GM21737 (cell line): ENCODE data around the gene OGDH.
"Not testable (repeated sequence)": the region's sequence is repeated elsewhere in the genome, so short reads cannot be mapped to it uniquely, and the experiment has no call there.

Experiments
- ATAC-seq: cut with Tn5 transposase; IDR thresholded peaks from one replicate; pipeline ENCODE4 v1.9.1; 2021; ENCODE audit warnings: mild to moderate bottlenecking, moderate library complexity; ENCODE audit not compliant: unreplicated experiment

The OGDH gene

GRCh38 chr7:44729949-44730590 is 123.6 kb downstream of the OGDH start:
- ATAC-seq, result no peak

- not testable (repeated sequence) for ATAC-seq
Measured at GRCh38 chr7:44732971-44733370, 126.5 kb downstream of the OGDH start.

GRCh38 chr7:44733708-44734481 is 127.5 kb downstream of the OGDH start:
- no peak for ATAC-seq

GRCh38 chr7:44735403-44736165 is 129.2 kb downstream of the OGDH start:
- ATAC-seq, result peak; percentile 50

GRCh38 chr7:44736896-44737295 is 130.5 kb downstream of the OGDH start:
- ATAC-seq, result no peak

- no peak for ATAC-seq
Measured at GRCh38 chr7:44738051-44738723, 131.8 kb downstream of the OGDH start.

GRCh38 chr7:44738876-44739665 is 132.6 kb downstream of the OGDH start:
- ATAC-seq, result no peak

- ATAC-seq, result no peak
Measured at GRCh38 chr7:44740055-44740454, 133.6 kb downstream of the OGDH start.

- no peak for ATAC-seq
Measured at GRCh38 chr7:44743750-44744149, 137.3 kb downstream of the OGDH start.

- peak; percentile 63 for ATAC-seq
Measured at GRCh38 chr7:44748045-44748947, 141.9 kb downstream of the OGDH start, which contains the start of gene ZMIZ2. ZMIZ2 (plus strand) TSS chr7:44748847; CDS start chr7:44756250, 7,403 bp downstream.

GRCh38 chr7:44748948-44749731 is 142.7 kb downstream of the OGDH start:
- peak; percentile 15 for ATAC-seq

- no peak for ATAC-seq
Measured at GRCh38 chr7:44749992-44750391, 143.6 kb downstream of the OGDH start.

- ATAC-seq, result no peak
Measured at GRCh38 chr7:44750424-44750823, 144.0 kb downstream of the OGDH start.

- peak; percentile 47 for ATAC-seq
Measured at GRCh38 chr7:44750921-44751571, 144.6 kb downstream of the OGDH start.

- no peak for ATAC-seq
Measured at GRCh38 chr7:44752822-44753221, 146.4 kb downstream of the OGDH start.

- no peak for ATAC-seq
Measured at GRCh38 chr7:44754802-44755697, 148.6 kb downstream of the OGDH start.
